GM12878 (cell line): ENCODE measurements around the gene HSF4. TPM values are rescaled to one million over a fixed set of nuclear protein-coding genes. Genes with fewer than 3 reads are reported as not detected.
A peak's percentile ranks its signal among the peaks of the same experiment; 100 is the strongest.

Source experiments
- BMI1 ChIP-seq: fragments of 450-650 bp; IDR thresholded peaks from 2 replicates; pipeline ENCODE4 v1.6.1; 2016; ENCODE audit warnings: mild to moderate bottlenecking, moderate library complexity, borderline replicate concordance
- CBFB ChIP-seq: IDR thresholded peaks from 2 replicates; pipeline ENCODE4 v1.6.1; 2016; ENCODE audit warnings: antibody characterized with exemption, low read depth
- CHD2 ChIP-seq: IDR thresholded peaks from 2 replicates; pipeline ENCODE4 v1.6.1; 2011; ENCODE audit warnings: low read depth, low read length, improper control_type of control experiment, borderline replicate concordance
- ETV6 ChIP-seq, 2 experiments: fragments of 450-650 bp in 1 of 2; IDR thresholded peaks in 1 of 2; conservative IDR thresholded peaks in 1 of 2; 2 replicates each; pipeline ENCODE4 v1.6.1; 2014; ENCODE audit warnings: antibody characterized with exemption in 1 of 2, borderline replicate concordance in 1 of 2, low read depth in 1 of 2, mild to moderate bottlenecking in 1 of 2, moderate library complexity in 1 of 2
- FOXK2 ChIP-seq: fragments of 450-650 bp; IDR thresholded peaks from 2 replicates; pipeline ENCODE4 v1.6.1; 2017; ENCODE audit warnings: mild to moderate bottlenecking, moderate library complexity
- FOXM1 ChIP-seq: IDR thresholded peaks from 2 replicates; pipeline ENCODE4 v1.6.1; 2012; ENCODE audit warnings: low read depth, mild to moderate bottlenecking, inconsistent platforms, low read length, moderate library complexity
- NFYB ChIP-seq: IDR thresholded peaks from 2 replicates; pipeline ENCODE4 v1.6.1; 2011; ENCODE audit warnings: low read depth, mild to moderate bottlenecking, low read length, improper control_type of control experiment, moderate library complexity; ENCODE audit not compliant: insufficient read depth
- RB1 ChIP-seq: fragments of 450-650 bp; formaldehyde crosslinking; IDR thresholded peaks from 2 replicates; pipeline ENCODE4 v1.6.1; 2017; ENCODE audit warnings: mild to moderate bottlenecking, borderline replicate concordance
- STAT1 ChIP-seq: fragments of 450-650 bp; conservative IDR thresholded peaks from 2 replicates; pipeline ENCODE4 v1.6.1; 2014; ENCODE audit warnings: antibody characterized with exemption, mild to moderate bottlenecking
- SUZ12 ChIP-seq: fragments of 200-600 bp; sonication (generic); IDR thresholded peaks from one replicate; pipeline ENCODE4 v1.6.1; 2018; ENCODE audit warnings: antibody characterized with exemption, mild to moderate bottlenecking; ENCODE audit not compliant: unreplicated experiment
- polyA plus RNA-seq, 11 experiments: library from polyadenylated mRNA; depleted of rRNA in 4 of 11; unstranded in 6 of 11; stranded (reverse) in 5 of 11; fragments of >200 nt; fragmentation: Nextera tagmentation in 4 of 11; fragmentation: Illumina TruSeq in 1 of 11; extraction: Ambion mirVana in 4 of 11; extraction: Trizol in 1 of 11; gene quantifications; 1 replicate in 1 of 11; 2 replicates in 10 of 11; pipeline versions ENCODE4 v1.2.1 to v1.2.3, GENCODE V29; 2011 to 2016; ENCODE audit warnings: inconsistent platforms in 2 of 11, missing spikeins in 2 of 11, low read depth in 1 of 11
- total RNA-seq, 4 experiments: library from RNA; depleted of rRNA in 3 of 4; stranded (reverse); fragments of >200 nt in 3 of 4; fragmentation: Illumina TruSeq in 1 of 4; extraction: Trizol in 1 of 4; gene quantifications; 2 replicates each; pipeline versions ENCODE4 v1.2.1 to v1.2.3, GENCODE V29; 2013 to 2021
- TF ChIP-seq, protein P1 (sequence below): fragments of 450-650 bp; IDR thresholded peaks from 2 replicates; pipeline ENCODE4 v1.6.1; 2018; ENCODE audit warnings: mild to moderate bottlenecking, low read depth, moderate library complexity; ENCODE audit not compliant: partially characterized antibody
- TF ChIP-seq, protein P2 (sequence below): fragments of 450-650 bp; IDR thresholded peaks from 2 replicates; pipeline ENCODE4 v1.6.1; 2016; ENCODE audit warnings: mild to moderate bottlenecking
- TF ChIP-seq, protein P3 (sequence below): fragments of 450-650 bp; IDR thresholded peaks from 2 replicates; pipeline ENCODE4 v1.6.1; 2017; ENCODE audit warnings: low read depth, mild to moderate bottlenecking, moderate library complexity
- TF ChIP-seq, protein P4 (sequence below): IDR thresholded peaks from 2 replicates; pipeline ENCODE4 v1.6.1; 2011; ENCODE audit warnings: low read depth, mild to moderate bottlenecking, low read length, moderate library complexity, borderline replicate concordance; ENCODE audit errors: extremely low read depth
- TF ChIP-seq, protein P5 (sequence below): fragments of 450-650 bp; IDR thresholded peaks from 2 replicates; pipeline ENCODE4 v1.6.1; 2018; ENCODE audit warnings: borderline replicate concordance, mild to moderate bottlenecking; ENCODE audit not compliant: partially characterized antibody
- TF ChIP-seq, protein P6 (sequence below): IDR thresholded peaks from 2 replicates; pipeline ENCODE4 v1.6.1; 2011; ENCODE audit warnings: mild to moderate bottlenecking, low read depth, low read length, moderate library complexity; ENCODE audit not compliant: insufficient replicate concordance
- TF ChIP-seq, protein P7 (sequence below): IDR thresholded peaks from 2 replicates; pipeline ENCODE4 v1.6.1; 2012; ENCODE audit warnings: low read depth, low read length, improper control_type of control experiment

HSF4 gene
- total and polyA plus RNA-seq, 10 of the 15 experiments (the other 5 are each of a cell fraction or from before 2014, with no cell fraction given) = 0.31 to 9.9 (median 2.6) TPM; not detected in 1

GRCh38 chr16:67191995-67192681 lies 27.6 kb downstream of the HSF4 start, which contains the start of gene E2F4 (continued):
- peak; percentile 94 to 97; a peak in 3 of 4 replicates for TF ChIP-seq ETV6 (conservative IDR thresholded peaks at IDR 0.05 in 1 of 2, IDR thresholded peaks at IDR 0.05 in 1 of 2; ENCODE audit: borderline replicate concordance in 1 of 2, low read depth in 1 of 2)
- TF ChIP-seq CHD2 = peak; percentile 54; the same call in 1 of the 2 replicates
- peak; percentile 41; the same call in 1 of the 2 replicates for TF ChIP-seq STAT1
- TF ChIP-seq, protein P1, sequence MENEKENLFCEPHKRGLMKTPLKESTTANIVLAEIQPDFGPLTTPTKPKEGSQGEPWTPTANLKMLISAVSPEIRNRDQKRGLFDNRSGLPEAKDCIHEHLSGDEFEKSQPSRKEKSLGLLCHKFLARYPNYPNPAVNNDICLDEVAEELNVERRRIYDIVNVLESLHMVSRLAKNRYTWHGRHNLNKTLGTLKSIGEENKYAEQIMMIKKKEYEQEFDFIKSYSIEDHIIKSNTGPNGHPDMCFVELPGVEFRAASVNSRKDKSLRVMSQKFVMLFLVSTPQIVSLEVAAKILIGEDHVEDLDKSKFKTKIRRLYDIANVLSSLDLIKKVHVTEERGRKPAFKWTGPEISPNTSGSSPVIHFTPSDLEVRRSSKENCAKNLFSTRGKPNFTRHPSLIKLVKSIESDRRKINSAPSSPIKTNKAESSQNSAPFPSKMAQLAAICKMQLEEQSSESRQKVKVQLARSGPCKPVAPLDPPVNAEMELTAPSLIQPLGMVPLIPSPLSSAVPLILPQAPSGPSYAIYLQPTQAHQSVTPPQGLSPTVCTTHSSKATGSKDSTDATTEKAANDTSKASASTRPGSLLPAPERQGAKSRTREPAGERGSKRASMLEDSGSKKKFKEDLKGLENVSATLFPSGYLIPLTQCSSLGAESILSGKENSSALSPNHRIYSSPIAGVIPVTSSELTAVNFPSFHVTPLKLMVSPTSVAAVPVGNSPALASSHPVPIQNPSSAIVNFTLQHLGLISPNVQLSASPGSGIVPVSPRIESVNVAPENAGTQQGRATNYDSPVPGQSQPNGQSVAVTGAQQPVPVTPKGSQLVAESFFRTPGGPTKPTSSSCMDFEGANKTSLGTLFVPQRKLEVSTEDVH = no peak
- TF ChIP-seq FOXK2 = no peak
- TF ChIP-seq, protein P2, sequence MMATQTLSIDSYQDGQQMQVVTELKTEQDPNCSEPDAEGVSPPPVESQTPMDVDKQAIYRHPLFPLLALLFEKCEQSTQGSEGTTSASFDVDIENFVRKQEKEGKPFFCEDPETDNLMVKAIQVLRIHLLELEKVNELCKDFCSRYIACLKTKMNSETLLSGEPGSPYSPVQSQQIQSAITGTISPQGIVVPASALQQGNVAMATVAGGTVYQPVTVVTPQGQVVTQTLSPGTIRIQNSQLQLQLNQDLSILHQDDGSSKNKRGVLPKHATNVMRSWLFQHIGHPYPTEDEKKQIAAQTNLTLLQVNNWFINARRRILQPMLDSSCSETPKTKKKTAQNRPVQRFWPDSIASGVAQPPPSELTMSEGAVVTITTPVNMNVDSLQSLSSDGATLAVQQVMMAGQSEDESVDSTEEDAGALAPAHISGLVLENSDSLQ = 0 out of 2 replicates have a peak, but pooled peaks have one; percentile 12
- TF ChIP-seq NFYB = no peak
- TF ChIP-seq SUZ12 = no peak
- TF ChIP-seq, protein P3, sequence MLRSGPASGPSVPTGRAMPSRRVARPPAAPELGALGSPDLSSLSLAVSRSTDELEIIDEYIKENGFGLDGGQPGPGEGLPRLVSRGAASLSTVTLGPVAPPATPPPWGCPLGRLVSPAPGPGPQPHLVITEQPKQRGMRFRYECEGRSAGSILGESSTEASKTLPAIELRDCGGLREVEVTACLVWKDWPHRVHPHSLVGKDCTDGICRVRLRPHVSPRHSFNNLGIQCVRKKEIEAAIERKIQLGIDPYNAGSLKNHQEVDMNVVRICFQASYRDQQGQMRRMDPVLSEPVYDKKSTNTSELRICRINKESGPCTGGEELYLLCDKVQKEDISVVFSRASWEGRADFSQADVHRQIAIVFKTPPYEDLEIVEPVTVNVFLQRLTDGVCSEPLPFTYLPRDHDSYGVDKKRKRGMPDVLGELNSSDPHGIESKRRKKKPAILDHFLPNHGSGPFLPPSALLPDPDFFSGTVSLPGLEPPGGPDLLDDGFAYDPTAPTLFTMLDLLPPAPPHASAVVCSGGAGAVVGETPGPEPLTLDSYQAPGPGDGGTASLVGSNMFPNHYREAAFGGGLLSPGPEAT = peak; percentile 90
- no peak for TF ChIP-seq BMI1
- TF ChIP-seq, protein P4, sequence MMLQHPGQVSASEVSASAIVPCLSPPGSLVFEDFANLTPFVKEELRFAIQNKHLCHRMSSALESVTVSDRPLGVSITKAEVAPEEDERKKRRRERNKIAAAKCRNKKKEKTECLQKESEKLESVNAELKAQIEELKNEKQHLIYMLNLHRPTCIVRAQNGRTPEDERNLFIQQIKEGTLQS = no peak
- TF ChIP-seq, protein P5, sequence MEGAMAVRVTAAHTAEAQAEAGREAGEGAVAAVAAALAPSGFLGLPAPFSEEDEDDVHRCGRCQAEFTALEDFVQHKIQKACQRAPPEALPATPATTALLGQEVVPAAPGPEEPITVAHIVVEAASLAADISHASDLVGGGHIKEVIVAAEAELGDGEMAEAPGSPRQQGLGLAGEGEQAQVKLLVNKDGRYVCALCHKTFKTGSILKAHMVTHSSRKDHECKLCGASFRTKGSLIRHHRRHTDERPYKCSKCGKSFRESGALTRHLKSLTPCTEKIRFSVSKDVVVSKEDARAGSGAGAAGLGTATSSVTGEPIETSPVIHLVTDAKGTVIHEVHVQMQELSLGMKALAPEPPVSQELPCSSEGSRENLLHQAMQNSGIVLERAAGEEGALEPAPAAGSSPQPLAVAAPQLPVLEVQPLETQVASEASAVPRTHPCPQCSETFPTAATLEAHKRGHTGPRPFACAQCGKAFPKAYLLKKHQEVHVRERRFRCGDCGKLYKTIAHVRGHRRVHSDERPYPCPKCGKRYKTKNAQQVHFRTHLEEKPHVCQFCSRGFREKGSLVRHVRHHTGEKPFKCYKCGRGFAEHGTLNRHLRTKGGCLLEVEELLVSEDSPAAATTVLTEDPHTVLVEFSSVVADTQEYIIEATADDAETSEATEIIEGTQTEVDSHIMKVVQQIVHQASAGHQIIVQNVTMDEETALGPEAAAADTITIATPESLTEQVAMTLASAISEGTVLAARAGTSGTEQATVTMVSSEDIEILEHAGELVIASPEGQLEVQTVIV = peak; percentile 76
- peak; percentile 83 for TF ChIP-seq RB1
- TF ChIP-seq FOXM1 = no peak
- peak; percentile 93 for TF ChIP-seq CBFB
- TF ChIP-seq, protein P6, sequence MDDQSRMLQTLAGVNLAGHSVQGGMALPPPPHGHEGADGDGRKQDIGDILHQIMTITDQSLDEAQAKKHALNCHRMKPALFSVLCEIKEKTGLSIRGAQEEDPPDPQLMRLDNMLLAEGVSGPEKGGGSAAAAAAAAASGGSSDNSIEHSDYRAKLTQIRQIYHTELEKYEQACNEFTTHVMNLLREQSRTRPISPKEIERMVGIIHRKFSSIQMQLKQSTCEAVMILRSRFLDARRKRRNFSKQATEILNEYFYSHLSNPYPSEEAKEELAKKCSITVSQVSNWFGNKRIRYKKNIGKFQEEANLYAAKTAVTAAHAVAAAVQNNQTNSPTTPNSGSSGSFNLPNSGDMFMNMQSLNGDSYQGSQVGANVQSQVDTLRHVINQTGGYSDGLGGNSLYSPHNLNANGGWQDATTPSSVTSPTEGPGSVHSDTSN = no peak
- TF ChIP-seq, protein P7, sequence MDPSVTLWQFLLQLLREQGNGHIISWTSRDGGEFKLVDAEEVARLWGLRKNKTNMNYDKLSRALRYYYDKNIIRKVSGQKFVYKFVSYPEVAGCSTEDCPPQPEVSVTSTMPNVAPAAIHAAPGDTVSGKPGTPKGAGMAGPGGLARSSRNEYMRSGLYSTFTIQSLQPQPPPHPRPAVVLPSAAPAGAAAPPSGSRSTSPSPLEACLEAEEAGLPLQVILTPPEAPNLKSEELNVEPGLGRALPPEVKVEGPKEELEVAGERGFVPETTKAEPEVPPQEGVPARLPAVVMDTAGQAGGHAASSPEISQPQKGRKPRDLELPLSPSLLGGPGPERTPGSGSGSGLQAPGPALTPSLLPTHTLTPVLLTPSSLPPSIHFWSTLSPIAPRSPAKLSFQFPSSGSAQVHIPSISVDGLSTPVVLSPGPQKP = peak; percentile 89
